ELR (cell line): Measurements from ENCODE around the gene TMF1.

Source experiments
- DNase-seq: peaks from one replicate; pipeline ENCODE4 v3.0.0-alpha.2; 2015; ENCODE audit warnings: low read depth

The TMF1 gene, protein sequence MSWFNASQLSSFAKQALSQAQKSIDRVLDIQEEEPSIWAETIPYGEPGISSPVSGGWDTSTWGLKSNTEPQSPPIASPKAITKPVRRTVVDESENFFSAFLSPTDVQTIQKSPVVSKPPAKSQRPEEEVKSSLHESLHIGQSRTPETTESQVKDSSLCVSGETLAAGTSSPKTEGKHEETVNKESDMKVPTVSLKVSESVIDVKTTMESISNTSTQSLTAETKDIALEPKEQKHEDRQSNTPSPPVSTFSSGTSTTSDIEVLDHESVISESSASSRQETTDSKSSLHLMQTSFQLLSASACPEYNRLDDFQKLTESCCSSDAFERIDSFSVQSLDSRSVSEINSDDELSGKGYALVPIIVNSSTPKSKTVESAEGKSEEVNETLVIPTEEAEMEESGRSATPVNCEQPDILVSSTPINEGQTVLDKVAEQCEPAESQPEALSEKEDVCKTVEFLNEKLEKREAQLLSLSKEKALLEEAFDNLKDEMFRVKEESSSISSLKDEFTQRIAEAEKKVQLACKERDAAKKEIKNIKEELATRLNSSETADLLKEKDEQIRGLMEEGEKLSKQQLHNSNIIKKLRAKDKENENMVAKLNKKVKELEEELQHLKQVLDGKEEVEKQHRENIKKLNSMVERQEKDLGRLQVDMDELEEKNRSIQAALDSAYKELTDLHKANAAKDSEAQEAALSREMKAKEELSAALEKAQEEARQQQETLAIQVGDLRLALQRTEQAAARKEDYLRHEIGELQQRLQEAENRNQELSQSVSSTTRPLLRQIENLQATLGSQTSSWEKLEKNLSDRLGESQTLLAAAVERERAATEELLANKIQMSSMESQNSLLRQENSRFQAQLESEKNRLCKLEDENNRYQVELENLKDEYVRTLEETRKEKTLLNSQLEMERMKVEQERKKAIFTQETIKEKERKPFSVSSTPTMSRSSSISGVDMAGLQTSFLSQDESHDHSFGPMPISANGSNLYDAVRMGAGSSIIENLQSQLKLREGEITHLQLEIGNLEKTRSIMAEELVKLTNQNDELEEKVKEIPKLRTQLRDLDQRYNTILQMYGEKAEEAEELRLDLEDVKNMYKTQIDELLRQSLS

GRCh38 chr3:69051756-69052471, at the start of gene TMF1:
TMF1 (minus strand) TSS chr3:69052333; CDS start chr3:69052086, 247 bp downstream.
- peak; percentile 99 for DNase-seq

GRCh38 chr3:69099576-69099975, 47.4 kb upstream of the TMF1 start:
- DNase-seq, result no peak

DNA sequence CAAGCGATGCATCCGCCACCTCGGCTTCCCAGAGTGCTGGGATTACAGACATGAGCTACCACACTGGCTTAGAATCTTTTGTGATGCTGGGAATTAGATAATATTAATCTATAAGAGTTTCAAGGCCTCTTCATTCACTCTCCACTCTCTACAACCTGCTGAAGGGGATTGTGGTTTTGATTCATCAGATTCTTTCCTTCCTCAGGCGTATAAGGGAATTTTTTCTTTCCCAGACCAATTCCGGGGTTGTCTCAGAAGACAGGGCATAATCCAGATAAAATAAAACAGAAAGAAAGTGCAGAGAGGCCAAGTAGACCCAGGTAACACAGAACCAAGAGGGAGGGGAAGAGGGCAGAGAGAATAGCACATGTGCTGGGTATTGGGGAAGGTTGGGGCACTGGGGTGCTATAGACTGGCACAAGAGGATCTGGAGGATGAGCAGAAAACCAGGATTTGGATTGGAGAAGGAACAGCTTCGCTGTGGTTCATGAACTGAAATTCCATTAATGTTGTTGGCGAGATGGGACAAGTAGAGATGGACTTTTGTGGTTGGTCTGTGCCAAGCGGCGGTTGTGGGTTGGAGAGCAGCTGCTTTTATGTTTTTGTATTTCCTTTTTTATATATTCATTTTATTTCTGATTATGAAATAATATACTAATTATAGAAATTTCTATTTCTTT, 45.4 kb upstream of the TMF1 start:
- DNase-seq, result no peak

DNA sequence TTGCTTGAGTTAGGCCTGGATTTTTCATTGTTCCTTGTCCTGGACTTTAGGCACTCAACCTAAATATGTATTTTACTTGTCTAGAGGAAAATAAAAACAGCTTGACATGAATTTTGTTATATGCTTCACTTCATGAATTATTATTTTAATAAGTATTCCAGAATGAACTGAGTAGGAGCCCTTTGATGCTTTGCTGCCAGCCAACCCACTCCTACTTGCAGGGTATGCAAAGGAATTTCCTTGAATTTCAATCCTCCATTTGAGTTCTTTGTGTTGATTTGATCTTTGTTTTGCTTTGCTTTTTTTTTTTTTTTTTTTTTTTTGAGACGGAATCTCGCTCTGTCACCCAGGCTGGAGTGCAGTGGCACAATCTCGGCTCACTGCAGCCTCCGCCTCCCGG, 44.2 kb upstream of the TMF1 start:
- DNase-seq, result no peak

DNA sequence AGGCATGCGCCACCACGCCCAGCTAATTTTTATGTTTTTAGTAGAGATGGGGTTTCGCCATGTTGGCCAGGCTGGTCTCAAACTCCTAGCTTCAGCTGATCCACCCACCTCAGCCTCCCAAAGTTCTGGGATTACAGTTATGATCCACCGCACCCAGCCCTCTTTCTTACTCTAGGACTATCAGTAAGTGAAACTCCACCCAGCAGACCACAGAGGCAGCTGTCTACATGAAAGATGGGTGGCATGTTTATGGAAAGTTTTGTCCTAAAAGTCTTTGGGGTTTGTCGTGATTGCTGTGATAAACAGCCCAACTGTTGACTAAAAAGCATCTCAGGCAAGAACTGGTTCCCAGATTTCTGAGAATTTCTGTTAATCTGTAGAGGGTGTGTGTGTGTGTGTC, 43.5 kb upstream of the TMF1 start:
- DNase-seq, result no peak

DNA sequence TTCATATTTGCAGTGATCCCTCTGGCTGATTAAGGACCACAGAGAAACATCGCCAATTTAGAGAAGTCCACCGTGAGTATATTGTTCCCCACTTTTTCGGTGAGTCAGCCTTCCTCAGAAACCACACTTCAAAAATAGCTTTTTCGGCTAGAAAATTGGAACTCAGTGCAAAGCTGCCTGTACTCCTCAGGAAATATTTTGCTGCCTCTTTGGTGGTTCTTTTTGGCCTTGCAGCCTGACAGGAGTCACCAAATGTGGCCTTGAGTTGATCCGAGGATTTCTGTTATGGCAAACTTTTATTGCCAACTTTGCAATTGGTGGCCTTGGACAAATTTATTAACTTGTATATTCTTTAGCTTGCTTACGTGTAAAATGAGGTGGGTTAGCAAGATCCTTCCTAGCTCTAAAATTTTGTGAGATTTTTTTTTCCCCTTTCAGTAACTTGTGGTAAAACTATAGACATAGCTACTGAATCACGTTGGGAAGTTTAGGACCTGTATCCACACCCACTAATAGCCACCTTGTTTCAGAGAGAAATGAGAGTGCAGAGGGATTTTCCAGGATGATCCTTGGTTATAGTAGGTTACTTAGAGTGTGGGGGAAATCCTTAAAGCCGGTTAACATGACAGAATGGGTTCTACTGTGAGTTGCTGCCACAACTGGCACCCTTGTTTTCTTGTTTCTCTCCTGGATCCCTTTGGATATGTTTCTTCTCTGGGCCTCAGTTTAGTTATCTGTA, 42.5 kb upstream of the TMF1 start:
- DNase-seq, result peak; percentile 59

DNA sequence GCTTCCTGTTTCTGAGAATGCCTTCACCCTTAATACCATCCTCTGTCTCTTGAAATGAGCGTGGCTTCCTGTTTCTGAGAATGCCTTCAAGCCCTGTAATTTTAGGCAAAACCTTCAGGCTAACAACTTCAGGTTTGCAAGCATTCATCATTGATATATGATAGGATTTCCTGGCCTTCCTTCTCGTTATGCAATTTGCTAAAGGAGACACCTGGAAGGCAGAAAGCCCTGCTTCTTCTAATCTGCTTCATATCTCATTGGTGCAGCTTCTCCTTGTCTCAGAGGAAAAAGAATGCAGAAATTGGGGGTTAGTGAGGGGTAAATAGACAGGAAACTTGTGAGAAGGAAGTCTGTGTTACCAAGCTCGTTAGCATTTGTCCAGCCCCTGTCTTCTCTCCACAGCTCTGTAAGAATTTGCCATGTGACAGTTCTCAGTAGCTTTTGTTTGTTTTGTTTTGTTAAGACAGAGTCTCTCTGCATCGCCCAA, 39.9 kb upstream of the TMF1 start:
- no peak for DNase-seq

DNA sequence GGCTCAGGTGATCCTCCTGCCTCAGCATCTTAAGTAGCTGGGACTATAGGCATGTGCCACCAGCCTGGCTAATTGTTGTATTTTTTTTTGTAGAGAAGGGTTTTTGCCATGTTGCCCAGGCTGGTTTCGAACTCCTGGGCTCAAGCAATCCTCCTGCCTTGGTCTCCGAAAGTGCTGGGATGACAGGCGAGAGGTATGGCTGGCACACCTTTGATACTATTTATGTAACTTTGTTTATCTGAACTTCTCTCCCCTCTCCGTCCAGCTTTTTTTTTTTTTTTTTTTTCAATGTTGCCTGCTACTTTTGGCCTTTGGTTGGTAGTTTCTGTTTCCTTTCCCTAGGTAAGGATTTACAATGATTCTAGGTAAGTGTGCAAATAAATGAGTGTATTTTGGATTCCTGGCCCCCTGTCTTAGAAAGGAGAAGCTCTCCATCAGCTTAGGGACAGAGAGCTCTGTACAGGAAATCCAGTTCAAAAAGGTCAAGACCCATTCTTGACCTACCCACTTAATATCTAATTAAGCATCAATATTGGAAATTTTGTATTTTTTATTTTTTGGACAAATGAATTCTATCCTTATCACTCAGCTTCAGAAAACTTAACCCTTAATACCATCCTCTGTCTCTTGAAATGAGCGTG, 39.4 kb upstream of the TMF1 start:
- no peak for DNase-seq

DNA sequence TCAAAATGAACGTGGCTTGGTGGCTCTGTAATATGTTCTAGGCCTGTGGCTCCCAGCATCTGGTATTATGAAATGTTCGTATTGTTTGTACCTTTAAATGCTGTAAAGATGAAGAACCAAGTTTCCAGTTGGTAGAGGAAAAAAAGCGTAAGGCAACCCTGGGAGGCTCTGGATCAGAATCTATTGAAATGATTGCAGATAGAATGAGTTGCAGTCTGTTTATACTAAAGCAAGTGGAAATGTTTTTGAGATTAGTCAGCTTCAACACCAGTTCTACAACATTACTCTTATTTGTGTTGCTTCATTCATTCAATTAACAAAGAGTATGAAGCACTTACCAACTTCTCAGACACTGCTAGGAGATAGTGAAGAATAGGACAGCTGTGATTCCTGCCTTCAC, 37.9 kb upstream of the TMF1 start:
- peak; percentile 86 for DNase-seq

DNA sequence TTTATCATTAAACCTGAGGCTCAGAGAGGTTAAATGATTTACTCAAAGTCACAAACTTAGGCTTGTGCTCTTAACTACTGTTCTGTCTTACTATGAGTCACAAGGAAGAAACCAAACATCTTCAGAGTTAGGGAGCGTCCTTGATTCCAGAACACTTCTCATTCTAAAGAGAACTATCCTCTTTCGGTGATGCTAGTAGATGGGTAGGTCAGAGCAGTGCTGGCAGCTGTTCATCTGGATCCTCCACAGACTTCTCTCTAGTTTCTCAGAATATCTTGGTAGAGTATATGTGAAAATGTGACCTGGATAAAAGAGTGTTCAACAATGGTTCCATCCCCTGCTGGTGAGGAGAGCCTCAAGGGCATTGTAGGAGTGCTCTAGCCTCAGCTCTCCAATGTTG, 35.9 kb upstream of the TMF1 start:
- peak; percentile 67 for DNase-seq

DNA sequence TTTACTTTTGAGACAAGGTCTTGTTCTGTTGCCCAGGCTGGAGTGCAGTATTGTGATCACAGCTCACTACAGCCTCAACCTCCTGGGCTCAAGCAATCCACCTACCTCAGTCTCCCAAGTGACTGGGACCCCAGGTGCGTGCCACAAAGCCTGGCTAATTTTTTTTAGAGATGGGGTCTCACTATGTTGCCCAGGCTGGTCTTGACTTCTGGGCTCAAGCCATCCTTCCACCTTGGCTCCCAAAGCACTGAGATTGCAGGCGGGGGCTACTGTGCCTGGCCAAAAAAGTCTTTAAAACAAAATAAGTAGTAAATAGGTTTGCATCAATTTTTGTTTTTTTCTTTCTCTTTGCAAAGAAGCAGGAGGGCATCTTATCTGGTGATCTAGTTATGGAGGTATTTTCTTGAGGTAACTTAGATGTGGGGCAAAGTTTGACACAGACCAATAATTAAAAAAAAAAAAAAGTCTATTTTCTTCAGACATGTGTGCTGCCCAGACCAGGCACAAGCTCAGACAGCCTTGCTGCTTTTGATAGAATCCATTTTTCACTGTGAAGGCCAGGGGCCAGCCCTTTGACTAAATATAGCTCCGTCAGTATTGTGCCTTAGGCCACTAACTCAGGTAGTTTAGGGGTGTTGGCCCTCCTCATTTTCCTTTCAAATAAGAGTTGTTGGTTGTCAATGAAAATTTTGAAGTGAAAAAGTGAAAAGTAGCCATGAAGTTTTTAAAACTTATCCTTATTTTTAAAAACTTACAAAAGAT, 35.1 kb upstream of the TMF1 start:
- DNase-seq, result no peak

DNA sequence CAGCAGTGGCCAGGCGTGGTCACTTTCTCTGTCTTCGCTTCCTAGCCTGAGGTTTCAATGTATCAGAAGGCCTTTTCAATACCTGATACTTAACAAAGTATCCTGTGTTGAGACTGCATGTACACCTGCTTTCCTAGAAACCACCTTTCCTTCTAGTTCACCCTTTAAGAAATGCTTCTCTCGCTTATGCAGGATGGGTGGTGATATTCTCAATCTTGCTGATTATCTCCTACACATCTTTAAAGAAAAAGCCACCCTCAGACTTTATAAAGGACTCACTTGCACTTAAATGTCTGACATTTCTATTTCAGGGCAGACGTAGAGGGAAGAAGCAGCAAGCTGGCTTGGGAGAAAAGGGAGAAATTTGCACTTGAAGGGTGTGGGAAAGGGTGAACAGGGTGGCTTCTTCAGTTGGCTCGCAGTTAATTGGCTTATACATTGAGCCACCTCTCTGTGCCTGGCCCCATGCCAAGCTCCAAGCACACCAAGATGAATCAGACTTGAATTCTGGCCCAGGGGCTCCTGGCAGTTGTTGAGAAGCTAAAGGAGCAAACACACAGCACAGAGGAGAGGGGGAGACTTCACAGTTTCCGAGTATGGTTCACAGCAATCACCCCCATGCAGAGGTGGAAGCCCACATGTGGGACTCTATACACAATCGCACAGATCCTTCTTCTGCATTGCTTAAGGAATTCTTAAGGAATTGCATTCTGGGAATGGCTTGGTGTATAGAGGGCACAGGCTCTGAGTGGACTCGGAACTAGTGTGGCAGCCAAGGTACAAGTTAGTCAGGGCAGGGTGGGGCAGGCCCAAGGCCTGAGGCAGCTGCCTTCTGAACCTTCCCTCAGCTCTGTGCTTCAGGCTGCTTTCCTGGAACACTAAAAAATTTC, 33.9 kb upstream of the TMF1 start:
- DNase-seq, result peak; percentile 92

- peak; percentile 43 for DNase-seq
Observed at GRCh38 chr3:69085168-69085832, 33.2 kb upstream of the TMF1 start.

- DNase-seq, result peak; percentile 93
Observed at GRCh38 chr3:69084326-69085167, 32.4 kb upstream of the TMF1 start, which contains the start of gene ARL6IP5. ARL6IP5 (plus strand) TSS chr3:69084937; CDS start chr3:69085048, 111 bp downstream.

DNA sequence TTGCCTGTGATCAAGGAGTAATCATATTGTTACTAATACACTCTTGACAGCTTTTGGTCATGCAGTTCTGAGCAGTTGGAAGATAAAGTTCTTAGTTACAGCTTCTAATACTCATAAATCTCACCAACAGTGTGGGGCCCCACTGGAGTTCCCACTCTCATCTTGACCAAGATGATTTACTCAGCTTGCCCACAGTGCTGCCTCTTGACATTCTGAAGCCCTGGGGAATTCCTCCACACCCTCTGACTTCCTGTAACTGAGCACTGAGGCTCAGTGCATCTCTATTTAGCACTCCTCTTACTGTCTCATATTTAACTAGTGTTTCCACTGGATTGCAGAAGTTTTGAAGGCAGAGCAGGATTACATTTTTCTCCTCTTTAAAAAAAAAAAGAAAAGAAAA, 30.7 kb upstream of the TMF1 start:
- peak; percentile 77 for DNase-seq

DNA sequence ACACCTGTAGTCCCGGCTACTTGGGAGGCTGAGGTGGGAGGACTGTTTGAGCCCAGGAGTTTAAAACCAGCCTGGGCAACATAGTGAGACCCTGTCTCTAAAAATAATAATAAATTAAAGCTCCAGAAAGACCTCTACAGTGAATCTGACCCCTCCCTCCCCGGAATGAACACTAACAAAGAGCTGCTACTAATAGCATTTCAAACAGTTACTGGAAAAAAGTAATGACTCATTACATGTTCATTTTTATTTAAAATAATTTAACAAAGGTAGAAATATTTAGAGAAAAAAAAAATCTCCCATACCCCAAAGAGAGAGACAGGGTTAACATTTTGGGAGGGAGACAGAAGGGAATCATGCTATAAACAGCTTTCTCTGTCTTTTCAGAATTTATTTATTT, 30.2 kb upstream of the TMF1 start:
- peak; percentile 32 for DNase-seq
